MG63 (cell line): ENCODE results near the gene SSBP4. TPM values are rescaled to one million over a fixed set of nuclear protein-coding genes. Genes with fewer than 3 reads are reported as not detected.
"Not testable (repeated sequence)": the region's sequence is repeated elsewhere in the genome, so short reads cannot be mapped to it uniquely, and the experiment has no call there.

Experiments used
- DNase-seq: peaks from one replicate; pipeline ENCODE4 v3.0.0-alpha.2; 2020
- H3K27me3 ChIP-seq: fragments of 250-450 bp; sonication (Bioruptor Pico); 2 replicates; pipeline ENCODE4 v1.5.1; 2020; ENCODE audit warnings: mild to moderate bottlenecking, moderate library complexity
- H3K36me3 ChIP-seq: fragments of 250-450 bp; sonication (Bioruptor Pico); 2 replicates; pipeline ENCODE4 v1.5.1; 2020; ENCODE audit warnings: mild to moderate bottlenecking, moderate library complexity
- H3K4me3 ChIP-seq: fragments of 250-450 bp; sonication (Bioruptor Pico); 2 replicates; pipeline ENCODE4 v1.5.1; 2020; ENCODE audit warnings: mild to moderate bottlenecking, moderate library complexity
- H3K9me3 ChIP-seq: fragments of 250-450 bp; sonication (Bioruptor Pico); 2 replicates; pipeline ENCODE4 v1.5.1; 2020; ENCODE audit warnings: mild to moderate bottlenecking, moderate library complexity
- total RNA-seq: library from RNA; depleted of rRNA; stranded (reverse); fragments of >200 nt; shearing (Covaris generic); gene quantifications from 2 replicates; pipeline ENCODE4 v1.2.3, GENCODE V29; 2014; ENCODE audit warnings: low replicate concordance

Gene SSBP4
- total RNA-seq, 1 experiment from 2014 or later, result 203 TPM

- H3K4me3 ChIP-seq, result no peak overlapping the region
- H3K9me3 ChIP-seq, result no peaks in the 10 kb centered on the region
- no peaks in the 10 kb centered on the region for H3K27me3 ChIP-seq
- peaks cover 4% of the 10 kb centered on the region; the same call in 1 of the 2 replicates for H3K36me3 ChIP-seq
- DNase-seq, result no peak
These were observed 28.9 kb upstream of the SSBP4 start for GRCh38 chr19:18390065-18390907.

- Histone ChIP-seq H3K9me3 (no peaks in the 10 kb centered on the region), H3K4me3 (no peak overlapping the region), H3K36me3 (peaks cover 4% of the 10 kb centered on the region; the same call in 1 of the 2 replicates), H3K27me3 (no peaks in the 10 kb centered on the region)
- DNase-seq, result no peak
These were observed 27.6 kb upstream of the SSBP4 start for GRCh38 chr19:18391509-18392075.

- DNase-seq, result peak; percentile 77
- Histone ChIP-seq H3K27me3 (no peaks in the 10 kb centered on the region), H3K9me3 (no peaks in the 10 kb centered on the region), H3K4me3 (no peak overlapping the region), H3K36me3 (peaks cover 4% of the 10 kb centered on the region; the same call in 1 of the 2 replicates)
These were observed 26.8 kb upstream of the SSBP4 start for GRCh38 chr19:18392417-18392816.

DNA sequence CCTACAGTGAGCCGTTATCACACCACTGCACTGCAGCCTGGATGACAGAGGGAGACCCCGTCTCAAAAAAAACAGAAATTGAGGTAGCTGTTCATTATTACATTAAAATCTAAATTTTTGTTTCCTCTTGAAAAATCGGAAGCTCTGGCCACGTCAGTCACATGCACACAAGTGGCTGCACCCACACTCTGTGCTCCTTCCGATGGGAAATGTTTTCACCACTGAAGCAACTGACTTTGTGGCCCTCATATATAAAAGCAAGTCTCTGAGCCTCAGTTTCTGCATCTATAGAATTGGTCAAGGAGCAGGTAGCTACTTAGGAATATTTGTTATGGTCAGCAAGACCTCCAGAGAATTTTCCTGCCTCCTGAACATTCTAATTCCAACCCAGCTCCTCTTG is 26.3 kb upstream of the SSBP4 start:
- Histone ChIP-seq H3K9me3 (no peaks in the 10 kb centered on the region), H3K36me3 (peaks cover 4% of the 10 kb centered on the region; the same call in 1 of the 2 replicates), H3K27me3 (no peaks in the 10 kb centered on the region), H3K4me3 (no peak overlapping the region)
- no peak for DNase-seq

DNA sequence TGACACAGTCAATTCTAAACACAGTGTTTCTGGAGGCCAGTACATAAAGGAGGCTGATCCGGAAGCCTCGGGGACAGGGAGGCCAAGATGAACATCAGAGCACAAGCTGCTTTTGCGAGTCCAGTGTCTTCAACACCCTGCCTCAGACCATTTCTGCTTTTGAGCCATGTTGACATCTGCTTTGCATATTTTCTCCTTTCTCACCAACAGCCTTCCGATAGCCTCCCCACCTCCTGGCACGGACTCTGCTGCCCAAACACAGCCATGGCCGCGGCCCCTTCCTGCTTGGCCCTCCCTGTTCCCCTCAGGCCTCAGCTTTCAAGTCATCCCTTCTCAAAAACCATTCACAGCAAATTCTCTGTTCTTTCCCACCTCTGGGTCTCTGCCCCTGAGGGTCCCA is 25.4 kb upstream of the SSBP4 start:
- no peaks in the 10 kb centered on the region for H3K27me3 ChIP-seq
- peaks cover 4% of the 10 kb centered on the region; the same call in 1 of the 2 replicates for H3K36me3 ChIP-seq
- no peak overlapping the region for H3K4me3 ChIP-seq
- no peaks in the 10 kb centered on the region for H3K9me3 ChIP-seq
- DNase-seq, result no peak

- H3K27me3 ChIP-seq, result no peaks in the 10 kb centered on the region
- no peak for DNase-seq
- H3K9me3 ChIP-seq, result peaks cover 2% of the 10 kb centered on the region; the same call in 1 of the 2 replicates
- no peaks in the 10 kb centered on the region for H3K36me3 ChIP-seq
- H3K4me3 ChIP-seq, result no peak overlapping the region
These were observed 22.5 kb upstream of the SSBP4 start for GRCh38 chr19:18396471-18397241.

DNA sequence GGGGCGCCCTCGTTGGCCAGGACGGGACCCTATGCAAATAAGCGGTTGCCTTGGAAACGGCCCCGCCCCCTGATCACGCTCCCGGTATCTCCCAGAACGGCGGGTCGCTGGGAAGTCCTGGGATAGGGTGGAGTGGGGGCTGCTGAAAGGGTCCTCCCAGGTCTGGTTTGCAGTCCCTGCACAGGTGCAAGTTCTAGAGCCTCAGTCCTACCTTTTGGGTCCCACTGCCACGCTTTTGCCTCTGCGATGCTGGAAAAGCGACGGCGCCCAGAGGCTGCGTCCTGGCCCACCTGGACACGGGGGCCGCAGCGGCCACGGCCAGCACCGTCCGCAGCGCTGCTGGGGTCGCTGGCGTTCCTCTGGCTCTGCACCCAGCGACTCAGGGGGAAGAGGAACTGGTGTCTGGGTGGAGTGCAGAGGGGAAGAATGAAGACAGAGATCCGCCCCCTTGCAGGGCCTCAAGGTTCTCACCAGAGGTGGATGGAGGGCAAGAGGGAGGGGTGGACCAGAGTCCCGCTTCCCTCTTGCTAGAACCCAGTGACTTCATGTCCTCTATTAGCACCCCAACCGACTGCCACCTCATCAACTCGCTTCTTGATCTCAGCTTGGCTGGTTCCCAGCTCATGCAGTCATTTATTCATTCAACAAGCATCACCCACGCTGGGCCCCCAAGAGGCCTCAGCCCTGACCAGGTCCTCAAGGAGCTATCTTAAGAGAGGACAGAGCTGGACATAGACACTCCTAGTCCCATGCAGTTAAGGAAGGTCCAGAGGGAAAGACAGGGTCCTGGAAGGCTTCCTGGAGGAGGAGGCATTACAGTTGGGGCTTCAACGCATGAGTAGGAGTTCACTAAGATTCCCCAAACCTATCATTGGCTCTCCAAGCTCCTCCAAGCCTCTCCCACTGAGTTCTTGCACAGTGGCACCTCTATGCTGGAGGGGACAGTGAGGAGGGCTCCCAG is 21.7 kb upstream of the SSBP4 start, which contains the start of gene LRRC25:
LRRC25 (minus strand) TSS at position 381 of the 961 bp plus-strand sequence. CDS start 659 bp downstream, outside the sequence.
- DNase-seq, result no peak
- H3K27me3 ChIP-seq, result no peaks in the 10 kb centered on the region
- H3K4me3 ChIP-seq, result no peak within 1 kb of the TSS
- H3K36me3 ChIP-seq, result no peaks in the 10 kb centered on the region
- peaks cover 2% of the 10 kb centered on the region; the same call in 1 of the 2 replicates for H3K9me3 ChIP-seq

DNA sequence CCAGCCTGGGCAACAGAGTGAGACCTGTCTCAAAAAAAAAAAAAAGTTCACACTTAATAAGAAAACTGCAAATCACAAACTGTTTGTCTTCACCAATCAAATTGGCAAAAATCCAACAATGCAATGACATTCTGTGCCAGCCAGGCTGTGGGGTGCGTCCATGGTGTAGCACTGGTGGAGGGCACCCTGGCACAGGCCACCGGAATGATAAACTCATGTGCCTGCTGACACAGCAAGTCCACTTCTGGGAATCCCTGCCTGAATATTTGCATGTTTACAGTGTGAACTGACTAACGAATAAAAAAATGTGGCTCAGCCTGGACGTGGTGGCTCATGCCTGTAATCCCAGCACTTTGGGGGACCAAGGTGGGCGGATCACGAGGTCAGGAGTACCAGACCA is 20.2 kb upstream of the SSBP4 start:
- peaks cover 2% of the 10 kb centered on the region; the same call in 1 of the 2 replicates for H3K9me3 ChIP-seq
- DNase-seq, result peak; percentile 88
- no peaks in the 10 kb centered on the region for H3K27me3 ChIP-seq
- H3K4me3 ChIP-seq, result no peak overlapping the region
- H3K36me3 ChIP-seq, result no peaks in the 10 kb centered on the region

DNA sequence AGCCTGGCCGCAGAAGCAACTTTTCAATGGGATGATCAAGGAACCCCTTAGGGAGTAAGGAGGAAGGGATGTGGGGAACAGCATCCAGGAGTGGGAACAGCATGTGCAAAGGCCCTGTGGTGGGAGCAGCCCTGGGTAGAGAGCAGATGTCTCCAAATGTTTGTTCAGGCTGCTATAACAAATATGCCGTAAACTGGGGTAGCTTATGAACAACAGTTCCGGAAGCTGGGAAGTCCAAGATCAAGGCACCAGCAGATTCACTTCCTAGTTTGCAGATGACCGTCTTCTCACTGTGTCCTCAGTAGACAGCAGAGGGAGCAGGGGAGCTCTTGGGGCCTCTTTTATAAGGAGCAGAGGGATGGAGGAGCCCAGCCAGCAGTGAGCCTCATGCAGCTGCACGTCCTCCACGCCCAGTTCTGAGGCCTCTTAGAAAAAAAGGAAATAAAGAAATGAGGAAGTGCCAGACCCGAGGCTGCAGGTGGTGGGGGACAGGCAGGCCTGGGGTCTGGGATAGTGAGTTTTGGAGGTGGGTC is 17.6 kb upstream of the SSBP4 start:
- Histone ChIP-seq H3K9me3 (peaks cover 2% of the 10 kb centered on the region; the same call in 1 of the 2 replicates), H3K36me3 (no peaks in the 10 kb centered on the region), H3K27me3 (no peaks in the 10 kb centered on the region), H3K4me3 (no peak overlapping the region)
- peak; percentile 56 for DNase-seq

GRCh38 chr19:18402455-18403248 is 16.5 kb upstream of the SSBP4 start:
- not testable (repeated sequence) for H3K27me3 ChIP-seq, DNase-seq, H3K9me3 ChIP-seq, H3K4me3 ChIP-seq, H3K36me3 ChIP-seq

- not testable (repeated sequence) for DNase-seq, H3K4me3 ChIP-seq, H3K36me3 ChIP-seq, H3K27me3 ChIP-seq, H3K9me3 ChIP-seq
These were observed 13.4 kb upstream of the SSBP4 start for GRCh38 chr19:18405754-18406153.

DNA sequence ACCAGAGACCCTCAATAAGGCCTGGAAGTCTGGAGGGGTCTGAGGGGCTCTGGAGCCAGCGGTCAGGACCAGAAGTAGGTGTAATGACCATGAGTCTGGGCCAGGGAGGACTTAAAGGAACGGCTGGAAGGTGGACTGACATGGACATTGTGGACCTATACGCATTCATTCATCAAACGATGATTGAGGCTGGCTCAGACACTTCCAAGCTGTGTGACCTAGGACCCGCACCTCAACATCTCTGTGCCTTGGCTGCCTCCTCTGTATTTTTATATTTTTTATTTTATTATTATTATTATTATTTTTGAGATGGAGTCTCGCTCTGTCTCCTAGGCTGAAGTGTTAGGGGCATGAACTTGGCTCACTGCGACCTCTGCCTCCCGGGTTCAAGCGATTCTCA is 12.4 kb upstream of the SSBP4 start:
- Histone ChIP-seq H3K9me3 (no peaks in the 10 kb centered on the region), H3K36me3 (no peaks in the 10 kb centered on the region), H3K4me3 (no peak overlapping the region), H3K27me3 (no peaks in the 10 kb centered on the region)
- no peak for DNase-seq

DNA sequence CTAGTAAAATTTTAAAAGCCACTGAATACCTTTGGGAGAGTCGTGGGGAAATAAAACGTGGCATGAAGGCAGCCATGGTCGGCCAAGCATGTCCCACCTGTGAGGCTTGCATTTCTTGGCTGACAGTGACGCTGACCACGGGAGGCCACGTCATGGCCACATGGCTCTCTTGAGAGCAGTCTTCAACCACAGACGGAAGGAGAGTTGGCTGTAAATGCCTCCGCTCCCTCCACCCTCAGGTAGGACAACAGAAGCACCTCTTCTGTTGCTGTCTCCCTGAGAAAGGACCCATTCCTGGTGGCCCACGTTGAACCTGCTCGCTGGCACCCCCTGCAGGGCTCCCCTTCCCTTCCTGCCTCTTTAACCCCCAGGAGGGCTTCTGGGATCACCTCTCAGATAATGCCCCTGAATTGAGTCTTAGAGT is 11.1 kb upstream of the SSBP4 start:
- H3K9me3 ChIP-seq, result no peaks in the 10 kb centered on the region
- no peaks in the 10 kb centered on the region for H3K27me3 ChIP-seq
- no peak for DNase-seq

DNA sequence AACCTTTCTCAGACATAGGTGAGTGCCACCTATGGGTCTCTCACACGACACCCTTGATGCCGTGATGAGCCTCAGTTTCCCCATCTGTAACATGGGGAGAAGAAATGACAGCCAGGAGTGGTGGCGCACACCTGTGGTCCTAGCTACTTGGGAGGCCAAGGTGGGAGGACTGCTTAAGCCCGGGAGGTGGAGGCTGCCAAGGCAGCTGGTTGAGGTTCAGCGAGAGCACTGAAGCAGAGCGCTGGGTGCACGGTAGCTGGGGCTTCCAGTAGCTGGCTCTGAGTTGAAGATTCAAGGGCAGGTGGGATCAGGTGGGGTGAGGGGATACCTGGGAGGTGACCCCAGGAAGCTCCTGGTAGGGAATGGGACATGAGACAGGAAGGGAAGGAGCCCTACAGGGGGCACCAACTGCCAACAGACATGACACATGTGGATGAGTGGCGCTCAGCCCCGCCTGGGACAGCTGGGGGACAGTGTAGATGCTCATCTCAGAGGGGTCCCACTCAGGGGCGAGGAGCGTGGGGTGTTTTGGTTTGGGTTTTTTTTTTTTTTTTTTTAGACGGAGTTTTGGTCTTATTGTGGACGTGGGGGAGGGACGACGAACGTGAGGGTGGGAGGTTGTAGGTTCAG is 6.5 kb upstream of the SSBP4 start:
- DNase-seq, result no peak
- no peak overlapping the region for H3K4me3 ChIP-seq

More for the DNA sequence above, 11.1 kb upstream of the SSBP4 start:
- no peak overlapping the region for H3K4me3 ChIP-seq
- no peaks in the 10 kb centered on the region for H3K36me3 ChIP-seq

More for the DNA sequence above, 6.5 kb upstream of the SSBP4 start:
- H3K36me3 ChIP-seq, result no peaks in the 10 kb centered on the region
- no peaks in the 10 kb centered on the region for H3K27me3 ChIP-seq
- no peaks in the 10 kb centered on the region for H3K9me3 ChIP-seq
